Fibroblast of lung (primary cell): ENCODE data around the gene TMTC4. TPM values are rescaled to one million over a fixed set of nuclear protein-coding genes. Genes with fewer than 3 reads are reported as not detected.

ENCODE experiments used
- DNase-seq, 2 donors: peaks; one replicate each; pipeline versions ENCODE4 v3.0.0 to v3.0.0-alpha.2; 2010; ENCODE audit warnings: low read depth in 2 of 2
- H2AFZ ChIP-seq: 2 replicates; pipeline ENCODE4 v1.5.1; 2012; ENCODE audit warnings: low read length, control low read depth, inconsistent platforms
- H3K27ac ChIP-seq: 2 replicates; pipeline ENCODE4 v1.5.1; 2011; ENCODE audit warnings: low read length, control low read depth; ENCODE audit not compliant: insufficient read depth
- H3K27me3 ChIP-seq: 2 replicates; pipeline ENCODE4 v1.5.1; 2011; ENCODE audit warnings: mild to moderate bottlenecking, low read length; ENCODE audit not compliant: control insufficient read depth, insufficient read depth
- H3K36me3 ChIP-seq: 2 replicates; pipeline ENCODE4 v1.5.1; 2011; ENCODE audit warnings: low read length; ENCODE audit not compliant: control insufficient read depth, insufficient read depth
- H3K4me1 ChIP-seq: 2 replicates; pipeline ENCODE4 v1.5.1; 2011; ENCODE audit warnings: low read length; ENCODE audit not compliant: control insufficient read depth, insufficient read depth; ENCODE audit errors: extremely low read depth
- H3K4me2 ChIP-seq: 2 replicates; pipeline ENCODE4 v1.5.1; 2011; ENCODE audit warnings: low read length, control low read depth; ENCODE audit not compliant: insufficient read depth; ENCODE audit errors: extremely low read depth
- H3K4me3 ChIP-seq, 4 experiments: fragments of 200-600 bp in 1 of 4; sonication (generic) in 1 of 4; replicated peaks in 1 of 4; 2 replicates each; pipeline ENCODE4 v1.5.1; 2011 to 2016; ENCODE audit warnings: low read length in 4 of 4, low read depth in 3 of 4, mild to moderate bottlenecking in 3 of 4, control low read depth in 2 of 4, inconsistent platforms in 1 of 4, mixed read lengths in 1 of 4; ENCODE audit not compliant: insufficient read depth in 1 of 4; ENCODE audit errors: control extremely low read depth in 1 of 4
- H3K79me2 ChIP-seq: 2 replicates; pipeline ENCODE4 v1.5.1; 2012; ENCODE audit warnings: mild to moderate bottlenecking, low read length, inconsistent platforms; ENCODE audit not compliant: control insufficient read depth, insufficient read depth
- H3K9ac ChIP-seq: 2 replicates; pipeline ENCODE4 v1.5.1; 2011; ENCODE audit warnings: mild to moderate bottlenecking, low read length, control low read depth; ENCODE audit not compliant: insufficient read depth
- H3K9me3 ChIP-seq: 2 replicates; pipeline ENCODE4 v1.5.1; 2012; ENCODE audit warnings: low read depth, low read length; ENCODE audit not compliant: control insufficient read depth, insufficient read depth
- H4K20me1 ChIP-seq: 2 replicates; pipeline ENCODE4 v1.5.1; 2011; ENCODE audit warnings: low read length; ENCODE audit not compliant: control insufficient read depth, insufficient read depth; ENCODE audit errors: extremely low read depth
- CTCF ChIP-seq, 2 donors: IDR thresholded peaks in 1 of 2; conservative IDR thresholded peaks in 1 of 2; 1 replicate in 1 of 2; 2 replicates in 1 of 2; pipeline ENCODE4 v1.5.1; 2011 to 2012; ENCODE audit warnings: low read length in 2 of 2, control low read depth in 1 of 2, inconsistent platforms in 1 of 2, low read depth in 1 of 2, mild to moderate bottlenecking in 1 of 2
- EZH2 ChIP-seq: IDR thresholded peaks from 2 replicates; pipeline ENCODE4 v1.5.1; 2012; ENCODE audit warnings: low read length, control low read depth, mild to moderate bottlenecking; ENCODE audit errors: missing control alignments
- polyA plus RNA-seq, 2 donors: library from polyadenylated mRNA; depleted of rRNA in 1 of 2; stranded (reverse) in 1 of 2; unstranded in 1 of 2; fragments of >200 nt; gene quantifications; 2 replicates each; pipeline ENCODE4 v1.2.1, GENCODE V29; 2011 to 2012; ENCODE audit warnings: missing spikeins in 1 of 2
- total RNA-seq: library from RNA; depleted of rRNA; stranded (reverse); fragments of >200 nt; gene quantifications from 2 replicates; pipeline ENCODE4 v1.2.1, GENCODE V29; 2014

Gene TMTC4
- total and polyA plus RNA-seq, 2 donors (not counting 1 experiment from before 2014, with no cell fraction given) = 5.5 to 19.5 TPM

- no peak for TF ChIP-seq EZH2
- Histone ChIP-seq H3K9me3 (no peaks in the 10 kb centered on the region), H3K79me2 (no peaks in the 10 kb centered on the region), H3K27ac (no peak overlapping the region), H3K27me3 (no peaks in the 10 kb centered on the region), H2AFZ (no peak overlapping the region), H3K4me1 (no peaks in the 10 kb centered on the region), H3K4me2 (no peak overlapping the region), H4K20me1 (no peaks in the 10 kb centered on the region), H3K36me3 (no peaks in the 10 kb centered on the region), H3K9ac (no peak overlapping the region), H3K4me3 (no peak overlapping the region)
- no peak for DNase-seq
Observed at GRCh38 chr13:100646871-100647270, 27.7 kb downstream of the TMTC4 start.

- no peaks in the 10 kb centered on the region for H3K36me3 ChIP-seq
- no peak overlapping the region for H3K4me2 ChIP-seq
- no peaks in the 10 kb centered on the region for H3K9me3 ChIP-seq
- H3K27ac ChIP-seq = no peak overlapping the region
- TF ChIP-seq EZH2 (no peak), CTCF (conservative IDR thresholded peaks at IDR 0.05 in 1 of 2, IDR thresholded peaks at IDR 0.05 in 1 of 2; ENCODE audit: low read depth in 1 of 2, low read length in 2 of 2) (peak; percentile 30 to 52)
- no peak overlapping the region for H2AFZ ChIP-seq
- no peaks in the 10 kb centered on the region for H4K20me1 ChIP-seq
- H3K4me3 ChIP-seq = no peak overlapping the region
- no peaks in the 10 kb centered on the region for H3K4me1 ChIP-seq
- H3K79me2 ChIP-seq = no peaks in the 10 kb centered on the region
- H3K9ac ChIP-seq = no peak overlapping the region
- peak; percentile 25 to 40 for DNase-seq
- H3K27me3 ChIP-seq = no peaks in the 10 kb centered on the region
Observed at GRCh38 chr13:100646030-100646673, 28.4 kb downstream of the TMTC4 start.

- no peak for DNase-seq
- Histone ChIP-seq H3K27me3 (no peaks in the 10 kb centered on the region), H3K36me3 (no peaks in the 10 kb centered on the region), H3K4me3 (no peak overlapping the region), H3K79me2 (no peaks in the 10 kb centered on the region), H4K20me1 (no peaks in the 10 kb centered on the region), H3K9me3 (no peaks in the 10 kb centered on the region), H3K4me1 (no peaks in the 10 kb centered on the region), H3K27ac (no peak overlapping the region), H3K4me2 (no peak overlapping the region), H3K9ac (no peak overlapping the region), H2AFZ (no peak overlapping the region)
- TF ChIP-seq CTCF (conservative IDR thresholded peaks at IDR 0.05 in 1 of 2, IDR thresholded peaks at IDR 0.05 in 1 of 2; ENCODE audit: low read depth in 1 of 2, low read length in 2 of 2) = no peak
- no peak for TF ChIP-seq EZH2
Observed at GRCh38 chr13:100645382-100645781, 29.2 kb downstream of the TMTC4 start.
